Endothelial cell of umbilical vein (primary cell): ENCODE measurements around the gene IL3RA. TPM values are rescaled to one million over a fixed set of nuclear protein-coding genes. Genes with fewer than 3 reads are reported as not detected.

Source experiments
- BruUV-seq: library from RNA; stranded (reverse); fragments of 400-500 nt; replicated peaks from 2 replicates; lab custom pipeline; 2021; lab: Mats Ljungman, UMichigan
- CTCF ChIA-PET: fragments of 300-600, 350-600 bp; sonication (Branson Sonifier 250); formaldehyde crosslinking; loops from one replicate; lab custom pipeline; 2021; ENCODE audit warnings: antibody characterized with exemption, inconsistent platforms; lab: Charles Lee
- POLR2A ChIA-PET: fragments of 300-600, 350-600 bp; sonication (Branson Sonifier 250); formaldehyde crosslinking; loops from one replicate; lab custom pipeline; 2021; ENCODE audit warnings: antibody characterized with exemption, inconsistent platforms; lab: Charles Lee
- DNase-seq: peaks from one replicate; pipeline ENCODE4 v3.0.0-alpha.2; 2011; ENCODE audit warnings: low read depth, low spot score
- FAIRE-seq: peaks from 2 replicates; lab custom pipeline; 2011; peaks lifted over from hg19 to GRCh38; lab: Jason Lieb, UNC
- H2AFZ ChIP-seq: 2 replicates; pipeline ENCODE4 v1.6.0; 2012; ENCODE audit warnings: low read depth, low read length, control low read depth, inconsistent platforms
- H3K27ac ChIP-seq: 2 replicates; pipeline ENCODE4 v1.5.1; 2011; ENCODE audit warnings: low read depth, mild to moderate bottlenecking, control low read depth, low read length, moderate library complexity; ENCODE audit not compliant: insufficient read depth
- H3K27me3 ChIP-seq, 2 experiments: 2 replicates each; pipeline versions ENCODE4 v1.6.0 to v1.6.1; 2011; ENCODE audit warnings: low read length in 2 of 2, mixed read lengths in 1 of 2; ENCODE audit not compliant: control insufficient read depth in 2 of 2, insufficient read depth in 2 of 2
- H3K36me3 ChIP-seq, 2 experiments: 2 replicates in 1 of 2; 3 replicates in 1 of 2; pipeline ENCODE4 v1.5.1; 2011; ENCODE audit warnings: low read length in 2 of 2, mild to moderate bottlenecking in 1 of 2, moderate library complexity in 1 of 2; ENCODE audit not compliant: control insufficient read depth in 2 of 2, insufficient read depth in 2 of 2; ENCODE audit errors: extremely low read depth in 1 of 2
- H3K4me1 ChIP-seq: 3 replicates; pipeline ENCODE4 v1.5.1; 2011; ENCODE audit warnings: mild to moderate bottlenecking, low read length; ENCODE audit not compliant: control insufficient read depth, insufficient read depth; ENCODE audit errors: extremely low read depth
- H3K4me2 ChIP-seq: 2 replicates; pipeline ENCODE4 v1.6.1; 2011; ENCODE audit warnings: low read length, control low read depth, mixed read lengths; ENCODE audit not compliant: insufficient read depth
- H3K4me3 ChIP-seq, 3 experiments: fragments of 200-600 bp in 1 of 3; sonication (generic), shearing (Covaris generic) in 1 of 3; replicated peaks in 1 of 3; 2 replicates each; pipeline ENCODE4 v1.5.1; 2011 to 2016; ENCODE audit warnings: control low read depth in 3 of 3, low read length in 3 of 3, mild to moderate bottlenecking in 2 of 3, inconsistent platforms in 1 of 3, low read depth in 1 of 3, moderate library complexity in 1 of 3; ENCODE audit not compliant: insufficient read depth in 1 of 3
- H3K79me2 ChIP-seq: 2 replicates; pipeline ENCODE4 v1.6.0; 2012; ENCODE audit warnings: low read length, inconsistent platforms; ENCODE audit not compliant: control insufficient read depth, insufficient read depth
- H3K9ac ChIP-seq: replicated peaks from 2 replicates; pipeline ENCODE3; 2011; ENCODE audit warnings: low read length, control low read depth; ENCODE audit not compliant: insufficient read depth; ENCODE audit errors: extremely low read depth
- H3K9me1 ChIP-seq: replicated peaks from 3 replicates; pipeline ENCODE4 v1.6.0; 2011; ENCODE audit warnings: mild to moderate bottlenecking, low read length; ENCODE audit not compliant: control insufficient read depth, insufficient read depth; ENCODE audit errors: extremely low read depth
- H3K9me3 ChIP-seq: replicated peaks from 2 replicates; pipeline ENCODE4 v1.5.1; 2012; ENCODE audit warnings: low read length, inconsistent platforms; ENCODE audit not compliant: control insufficient read depth, insufficient read depth
- H4K20me1 ChIP-seq: replicated peaks from 2 replicates; pipeline ENCODE3; 2011; ENCODE audit warnings: mild to moderate bottlenecking, low read length; ENCODE audit not compliant: control insufficient read depth, insufficient read depth; ENCODE audit errors: extremely low read depth
- FOS ChIP-seq: IDR thresholded peaks from 2 replicates; pipeline ENCODE4 v1.6.1; 2011; ENCODE audit warnings: mild to moderate bottlenecking, low read length, moderate library complexity, borderline replicate concordance; ENCODE audit not compliant: insufficient read depth
- GATA2 ChIP-seq: IDR thresholded peaks from 2 replicates; pipeline ENCODE4 v1.7.0; 2011; ENCODE audit warnings: low read depth, mild to moderate bottlenecking, moderate library complexity, mixed read lengths, low read length; ENCODE audit not compliant: insufficient read length, insufficient read depth
- JUN ChIP-seq: IDR thresholded peaks from 2 replicates; pipeline ENCODE4 v1.6.1; 2011; ENCODE audit warnings: borderline replicate concordance, low read depth; ENCODE audit not compliant: insufficient read length, insufficient read depth
- MYC ChIP-seq: IDR thresholded peaks from one replicate; pipeline ENCODE4 v1.6.1; 2011; ENCODE audit warnings: mild to moderate bottlenecking, low read depth, low read length
- POLR2A ChIP-seq: IDR thresholded peaks from 2 replicates; pipeline ENCODE4 v1.6.1; 2012; ENCODE audit warnings: low read depth, mild to moderate bottlenecking, control low read depth, low read length
- POLR2AphosphoS5 ChIP-seq: IDR thresholded peaks from 2 replicates; pipeline ENCODE4 v1.6.1; 2012; ENCODE audit warnings: low read depth, mild to moderate bottlenecking, control low read depth, low read length, moderate library complexity; ENCODE audit not compliant: insufficient read depth
- dilution Hi-C: fragments of 300-500 bp; cut with MboI; formaldehyde crosslinking; loops from one replicate; pipeline ENCODE4 v1.15.0; 2019; ENCODE audit warnings: low sequenced_read_pairs; ENCODE audit not compliant: extremely low pct_ligation_motif_present
- intact Hi-C: fragments of 100-400 bp; cut with micrococcal nuclease; formaldehyde crosslinking; loops from one replicate; pipeline ENCODE4 v1.10.0; 2022
- polyA plus RNA-seq, 4 experiments: library from polyadenylated mRNA; depleted of rRNA in 3 of 4; stranded (reverse) in 3 of 4; unstranded in 1 of 4; fragments of >200 nt; gene quantifications; 2 replicates each; pipeline versions ENCODE4 v1.2.1 to v1.2.3, GENCODE V29; 2011 to 2012; ENCODE audit warnings: missing spikeins in 1 of 4
- total RNA-seq: library from RNA; stranded (reverse); gene quantifications from 2 replicates; pipeline ENCODE4 v1.2.3, GENCODE V29; 2021
- TF ChIP-seq, protein P1 (sequence below), 2 donors: IDR thresholded peaks; 1 replicate in 1 of 2; 2 replicates in 1 of 2; pipeline ENCODE4 v1.5.1; 2011; ENCODE audit warnings: low read length in 2 of 2, mild to moderate bottlenecking in 2 of 2, moderate library complexity in 2 of 2, control low read depth in 1 of 2, inconsistent platforms in 1 of 2, low read depth in 1 of 2; ENCODE audit not compliant: insufficient read depth in 1 of 2; ENCODE audit errors: extremely low read depth in 1 of 2
- TF ChIP-seq, protein P2 (sequence below): IDR thresholded peaks from 2 replicates; pipeline ENCODE4 v1.6.1; 2011; ENCODE audit not compliant: insufficient read depth, insufficient read length

Gene IL3RA
- total and polyA plus RNA-seq, 2 donors (not counting 3 experiments of a cell fraction or from before 2014, with no cell fraction given): 28.9 to 35.1 TPM

DNA sequence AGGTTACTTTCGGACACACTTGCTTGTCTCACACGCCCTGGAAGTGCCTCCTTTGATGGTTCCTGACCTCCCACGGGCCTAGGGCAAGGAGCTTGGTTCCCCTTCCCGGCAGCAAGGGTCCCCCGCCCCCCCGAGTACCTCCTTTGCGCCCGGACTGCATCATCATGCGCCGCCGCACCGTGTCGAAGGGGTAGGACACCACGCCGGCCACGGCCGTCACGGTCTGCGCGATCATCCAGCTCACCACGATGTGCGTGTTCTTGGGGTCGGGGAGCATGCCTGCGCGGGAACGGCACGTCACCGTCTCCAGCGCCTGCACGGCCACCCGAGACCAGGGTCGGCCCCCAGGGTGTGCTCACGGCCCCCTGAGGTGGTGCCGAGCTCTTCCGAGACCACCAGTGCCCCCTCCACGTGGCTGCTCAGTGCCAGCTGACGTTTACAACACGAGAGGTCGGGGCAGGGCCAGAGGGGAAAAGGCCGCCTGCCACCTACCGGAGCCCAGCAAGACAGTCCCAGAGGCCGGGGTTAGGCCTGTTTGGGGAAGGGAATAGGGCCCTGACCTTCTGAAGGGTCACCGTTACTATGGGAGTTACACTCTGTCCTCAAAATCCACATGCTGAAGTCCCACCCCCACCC, 50.7 kb downstream of the IL3RA start:
- intact Hi-C loops: no loop called here
- Histone ChIP-seq H3K27ac (no peak overlapping the region), H3K27me3 (no peaks in the 10 kb centered on the region), H2AFZ (no peak overlapping the region), H3K9me3 (no peaks in the 10 kb centered on the region), H3K4me3 (no peak overlapping the region), H3K79me2 (peaks cover 53% of the 10 kb centered on the region), H3K4me1 (peaks cover 12% of the 10 kb centered on the region), H3K36me3 (peaks cover 31 to 56% of the 10 kb centered on the region in 2 experiments), H4K20me1 (peaks cover 3% of the 10 kb centered on the region), H3K4me2 (no peak overlapping the region), H3K9me1 (no peaks in the 10 kb centered on the region), H3K9ac (no peak overlapping the region)
- POLR2A ChIA-PET: no interaction called here
- CTCF ChIA-PET: no interaction called here
- DNase-seq (no peak), FAIRE-seq (no peak)
- TF ChIP-seq POLR2AphosphoS5 (no peak), JUN (no peak), FOS (no peak), POLR2A (no peak), GATA2 (no peak), MYC (no peak)
- TF ChIP-seq, protein P1, sequence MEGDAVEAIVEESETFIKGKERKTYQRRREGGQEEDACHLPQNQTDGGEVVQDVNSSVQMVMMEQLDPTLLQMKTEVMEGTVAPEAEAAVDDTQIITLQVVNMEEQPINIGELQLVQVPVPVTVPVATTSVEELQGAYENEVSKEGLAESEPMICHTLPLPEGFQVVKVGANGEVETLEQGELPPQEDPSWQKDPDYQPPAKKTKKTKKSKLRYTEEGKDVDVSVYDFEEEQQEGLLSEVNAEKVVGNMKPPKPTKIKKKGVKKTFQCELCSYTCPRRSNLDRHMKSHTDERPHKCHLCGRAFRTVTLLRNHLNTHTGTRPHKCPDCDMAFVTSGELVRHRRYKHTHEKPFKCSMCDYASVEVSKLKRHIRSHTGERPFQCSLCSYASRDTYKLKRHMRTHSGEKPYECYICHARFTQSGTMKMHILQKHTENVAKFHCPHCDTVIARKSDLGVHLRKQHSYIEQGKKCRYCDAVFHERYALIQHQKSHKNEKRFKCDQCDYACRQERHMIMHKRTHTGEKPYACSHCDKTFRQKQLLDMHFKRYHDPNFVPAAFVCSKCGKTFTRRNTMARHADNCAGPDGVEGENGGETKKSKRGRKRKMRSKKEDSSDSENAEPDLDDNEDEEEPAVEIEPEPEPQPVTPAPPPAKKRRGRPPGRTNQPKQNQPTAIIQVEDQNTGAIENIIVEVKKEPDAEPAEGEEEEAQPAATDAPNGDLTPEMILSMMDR (IDR thresholded peaks at IDR 0.05; ENCODE audit: extremely low read depth in 1 of 2, insufficient read depth in 1 of 2, low read depth in 1 of 2, low read length in 2 of 2): no peak
- TF ChIP-seq, protein P2, sequence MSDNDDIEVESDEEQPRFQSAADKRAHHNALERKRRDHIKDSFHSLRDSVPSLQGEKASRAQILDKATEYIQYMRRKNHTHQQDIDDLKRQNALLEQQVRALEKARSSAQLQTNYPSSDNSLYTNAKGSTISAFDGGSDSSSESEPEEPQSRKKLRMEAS: no peak
- BruUV-seq: no TSS peak
- dilution Hi-C loops: no loop called here
